Spleen (tissue), 11 donors: ENCODE data around the gene TGFA. TPM values are rescaled to one million over a fixed set of nuclear protein-coding genes. Genes with fewer than 3 reads are reported as not detected.

ENCODE experiments used
- DNase-seq: peaks from one replicate; pipeline ENCODE4 v3.0.0-alpha.2; 2020
- H3K27ac ChIP-seq, 8 donors: fragments of 200-600 bp; sonication (generic) in 7 of 8; 1 replicate in 4 of 8; 2 replicates in 4 of 8; pipeline versions ENCODE4 v1.5.0 to v1.8.0; 2016 to 2021; ENCODE audit warnings: inconsistent platforms in 4 of 8, mild to moderate bottlenecking in 4 of 8, moderate library complexity in 1 of 8
- H3K27me3 ChIP-seq, 7 donors: fragments of 200-600 bp; sonication (generic) in 6 of 7; replicated peaks in 1 of 7; 1 replicate in 4 of 7; 2 replicates in 3 of 7; pipeline versions ENCODE4 v1.5.0 to v1.8.0; 2016 to 2021; ENCODE audit warnings: inconsistent platforms in 3 of 7, mild to moderate bottlenecking in 1 of 7
- H3K36me3 ChIP-seq, 6 donors: fragments of 200-600 bp; sonication (generic) in 5 of 6; 1 replicate in 4 of 6; 2 replicates in 2 of 6; pipeline versions ENCODE4 v1.5.0 to v1.8.0; 2016 to 2021; ENCODE audit warnings: inconsistent platforms in 2 of 6
- H3K4me1 ChIP-seq, 6 donors: fragments of 200-600 bp; sonication (generic) in 5 of 6; 1 replicate in 3 of 6; 2 replicates in 3 of 6; pipeline versions ENCODE4 v1.5.0 to v1.8.0; 2016 to 2021; ENCODE audit warnings: inconsistent platforms in 3 of 6
- H3K4me3 ChIP-seq, 8 donors: fragments of 200-600 bp; sonication (generic) in 7 of 8; 1 replicate in 4 of 8; 2 replicates in 4 of 8; pipeline versions ENCODE4 v1.5.0 to v1.8.0; 2016 to 2021; ENCODE audit warnings: inconsistent platforms in 4 of 8, mild to moderate bottlenecking in 4 of 8, moderate library complexity in 2 of 8
- H3K9me3 ChIP-seq, 8 donors: fragments of 200-600 bp; sonication (generic) in 7 of 8; 1 replicate in 4 of 8; 2 replicates in 4 of 8; pipeline versions ENCODE4 v1.5.0 to v1.8.0; 2016 to 2021; ENCODE audit warnings: inconsistent platforms in 4 of 8
- POLR2A ChIP-seq, 3 donors: fragments of 450-650 bp; IDR thresholded peaks; one replicate each; pipeline ENCODE4 v1.5.1; 2017; ENCODE audit warnings: antibody characterized with exemption in 3 of 3, mild to moderate bottlenecking in 1 of 3
- POLR2AphosphoS5 ChIP-seq, 3 donors: sonication (generic); formaldehyde crosslinking; IDR thresholded peaks; one replicate each; pipeline ENCODE4 v1.5.1; 2017; ENCODE audit warnings: antibody characterized with exemption in 3 of 3
- WGBS, 5 donors: extraction: QIAGEN DNeasy Blood & Tissue Kit in 3 of 5; methylation state at CpG; one replicate each; pipeline versions ENCODE4 v1.1.5 to v1.1.7; 2013 to 2018; 5-methylcytosine and 5-hydroxymethylcytosine counted together
- intact Hi-C: fragments of 100-400 bp; cut with DNase I; formaldehyde crosslinking; loops from one replicate; pipeline ENCODE4 v1.15.0; 2023; ENCODE audit warnings: low total_unique reads
- polyA plus RNA-seq, 3 donors: library from polyadenylated mRNA; stranded (reverse); fragments of 200-250 nt; gene quantifications; one replicate each; pipeline ENCODE4 v1.2.1, GENCODE V29; 2013
- total RNA-seq, 7 donors: library from RNA; depleted of rRNA in 3 of 7; stranded (reverse); fragments of >200 nt in 3 of 7; fragmentation: NEBNext Ultra II Directional in 4 of 7; extraction: Animal tissue kit (Norgen Biotek cat#: 25700) in 4 of 7; gene quantifications; one replicate each; pipeline versions ENCODE4 v1.1.0 to v1.2.1, GENCODE V29; 2016 to 2021
- TF ChIP-seq, protein P1 (sequence below), 11 experiments: fragments of 200-600 bp in 7 of 11; fragments of 450-650 bp in 4 of 11; sonication (generic) in 4 of 11; IDR thresholded peaks in 8 of 11; conservative IDR thresholded peaks in 3 of 11; 1 replicate in 7 of 11; 2 replicates in 4 of 11; pipeline versions ENCODE4 v1.4.0 to v1.8.0; 2016 to 2021; ENCODE audit warnings: antibody characterized with exemption in 11 of 11, inconsistent platforms in 4 of 11, mild to moderate bottlenecking in 1 of 11
- donor health status: healthy with polysubstance abuse.
- donor health status: DM: no; HTN: no; CAD: no; lungs with moderate emphysema.
- donor health status: DM: no; HTN: no; CAD: no.
- donor health status: Bipolar disorder and iron deficiency.
- donor health status: healthy.
- donor health status: DM: no; HTN: no; CAD: no.
- donor health status: DM: yes; HTN: yes; CAD: no.

Gene TGFA
- total and polyA plus RNA-seq, 10 donors: 1.3 to 27.5 (median 13.2) TPM

DNA sequence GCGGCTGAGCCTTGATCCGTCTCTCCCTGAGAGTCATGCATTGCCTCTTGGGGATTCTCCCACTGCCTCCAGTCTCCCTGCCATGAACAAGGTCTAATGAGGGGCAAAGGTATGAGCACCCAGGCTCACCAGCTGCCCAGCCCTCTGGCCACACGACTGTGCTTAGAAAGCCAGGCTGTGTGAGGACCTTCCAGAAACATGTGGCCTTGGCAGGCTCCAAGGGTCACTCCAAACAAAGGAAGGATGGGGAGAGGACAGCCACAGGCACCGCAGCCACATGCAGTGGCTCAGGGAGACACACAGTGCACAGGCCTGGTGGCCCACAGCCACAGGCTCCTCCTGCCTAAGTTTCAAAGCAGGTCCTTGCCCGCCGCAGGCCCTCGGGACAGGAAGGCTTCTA lies 35.8 kb downstream of the TGFA start:
- intact Hi-C loops: no loop called here
- H3K36me3 ChIP-seq: no peaks in the 10 kb centered on the region
- DNase-seq: no peak
- 69 to 83% (median 73%) methylated on average over 7 of the region's 7 CpGs for WGBS, 5 donors
- no peaks in the 10 kb centered on the region for H3K9me3 ChIP-seq
- H3K4me3 ChIP-seq: no peak overlapping the region
- peak overlapping the region in 4 of 8 donors; percentile 65 to 88 (median 86) for H3K27ac ChIP-seq
- peaks cover 0 to 3% (median 0%) of the 10 kb centered on the region in 7 donors for H3K27me3 ChIP-seq
- H3K4me1 ChIP-seq: peaks cover 0 to 30% (median 9%) of the 10 kb centered on the region in 6 donors
- TF ChIP-seq, protein P1, sequence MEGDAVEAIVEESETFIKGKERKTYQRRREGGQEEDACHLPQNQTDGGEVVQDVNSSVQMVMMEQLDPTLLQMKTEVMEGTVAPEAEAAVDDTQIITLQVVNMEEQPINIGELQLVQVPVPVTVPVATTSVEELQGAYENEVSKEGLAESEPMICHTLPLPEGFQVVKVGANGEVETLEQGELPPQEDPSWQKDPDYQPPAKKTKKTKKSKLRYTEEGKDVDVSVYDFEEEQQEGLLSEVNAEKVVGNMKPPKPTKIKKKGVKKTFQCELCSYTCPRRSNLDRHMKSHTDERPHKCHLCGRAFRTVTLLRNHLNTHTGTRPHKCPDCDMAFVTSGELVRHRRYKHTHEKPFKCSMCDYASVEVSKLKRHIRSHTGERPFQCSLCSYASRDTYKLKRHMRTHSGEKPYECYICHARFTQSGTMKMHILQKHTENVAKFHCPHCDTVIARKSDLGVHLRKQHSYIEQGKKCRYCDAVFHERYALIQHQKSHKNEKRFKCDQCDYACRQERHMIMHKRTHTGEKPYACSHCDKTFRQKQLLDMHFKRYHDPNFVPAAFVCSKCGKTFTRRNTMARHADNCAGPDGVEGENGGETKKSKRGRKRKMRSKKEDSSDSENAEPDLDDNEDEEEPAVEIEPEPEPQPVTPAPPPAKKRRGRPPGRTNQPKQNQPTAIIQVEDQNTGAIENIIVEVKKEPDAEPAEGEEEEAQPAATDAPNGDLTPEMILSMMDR (IDR thresholded peaks at IDR 0.05 in 8 of 11, conservative IDR thresholded peaks at IDR 0.05 in 3 of 11): no peak
- TF ChIP-seq POLR2AphosphoS5 (IDR thresholded peaks at IDR 0.05) (no peak), POLR2A (IDR thresholded peaks at IDR 0.05) (no peak)

DNA sequence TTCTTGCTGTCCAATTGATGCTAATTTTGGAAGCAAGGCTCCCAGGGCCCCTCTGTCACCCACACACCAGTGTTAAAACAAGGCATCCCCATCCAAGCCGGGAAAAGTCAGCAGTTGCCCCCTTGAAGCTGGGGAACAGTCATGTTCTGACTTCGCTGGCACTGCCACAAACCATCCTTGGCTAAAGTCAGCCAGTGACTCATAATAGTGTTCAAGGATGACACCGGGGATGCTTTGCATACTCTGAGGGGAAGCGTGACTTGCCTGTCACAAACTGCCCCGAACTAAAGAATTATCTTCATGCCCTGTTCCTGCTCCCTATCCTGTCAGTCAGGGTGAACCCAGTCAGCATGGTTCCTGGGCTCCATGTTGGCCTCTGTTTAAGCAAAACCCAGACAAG lies 37.0 kb downstream of the TGFA start:
- WGBS, 5 donors: 40 to 67% (median 58%) methylated on average over 5 of the region's 5 CpGs
- no peak for DNase-seq
- intact Hi-C loops: no loop called here
- Histone ChIP-seq H3K27me3 (peaks cover 0 to 3% (median 0%) of the 10 kb centered on the region in 7 donors), H3K36me3 (no peaks in the 10 kb centered on the region), H3K27ac (peak overlapping the region in 7 of 8 donors; percentile 47 to 88 (median 84)), H3K4me1 (peaks cover 0 to 30% (median 9%) of the 10 kb centered on the region in 6 donors), H3K9me3 (no peaks in the 10 kb centered on the region), H3K4me3 (no peak overlapping the region)
- no peak for TF ChIP-seq POLR2A (IDR thresholded peaks at IDR 0.05)
- peak in 1 of 3 donors; percentile 14 for TF ChIP-seq POLR2AphosphoS5 (IDR thresholded peaks at IDR 0.05)
- TF ChIP-seq, protein P1 (IDR thresholded peaks at IDR 0.05 in 8 of 11, conservative IDR thresholded peaks at IDR 0.05 in 3 of 11): no peak

DNA sequence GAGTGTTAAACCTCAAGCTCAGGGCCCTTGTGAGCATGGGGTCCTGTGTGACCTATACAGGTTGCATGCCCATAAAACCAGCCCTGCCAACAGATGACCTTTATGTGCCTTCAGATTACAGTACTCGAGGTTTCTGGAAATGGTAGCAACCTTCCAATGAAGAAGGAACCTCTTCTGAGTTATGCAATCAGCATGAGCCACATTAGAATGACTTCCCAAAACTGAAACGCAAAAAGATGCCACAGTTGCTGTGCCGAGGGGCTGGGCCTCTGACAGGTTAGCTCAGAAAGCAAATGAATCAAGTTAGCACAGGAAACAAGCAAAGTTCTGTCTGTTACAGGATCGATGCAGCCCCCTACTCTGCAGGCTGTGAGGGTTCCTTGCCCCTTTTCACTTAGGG lies 37.7 kb downstream of the TGFA start:
- Histone ChIP-seq H3K4me3 (no peak overlapping the region), H3K9me3 (no peaks in the 10 kb centered on the region), H3K4me1 (peaks cover 0 to 30% (median 9%) of the 10 kb centered on the region in 6 donors), H3K27me3 (peaks cover 0 to 3% (median 0%) of the 10 kb centered on the region in 7 donors), H3K36me3 (no peaks in the 10 kb centered on the region), H3K27ac (peak overlapping the region in 7 of 8 donors; percentile 47 to 88 (median 84))
- DNase-seq: no peak
- intact Hi-C loops: no loop called here
- TF ChIP-seq POLR2A (IDR thresholded peaks at IDR 0.05) (no peak), POLR2AphosphoS5 (IDR thresholded peaks at IDR 0.05) (peak in 1 of 3 donors; percentile 48)
- TF ChIP-seq, protein P1 (IDR thresholded peaks at IDR 0.05 in 8 of 11, conservative IDR thresholded peaks at IDR 0.05 in 3 of 11): no peak
- WGBS, 5 donors: 15 to 36% (median 25%) methylated on average over 4 of the region's 4 CpGs

DNA sequence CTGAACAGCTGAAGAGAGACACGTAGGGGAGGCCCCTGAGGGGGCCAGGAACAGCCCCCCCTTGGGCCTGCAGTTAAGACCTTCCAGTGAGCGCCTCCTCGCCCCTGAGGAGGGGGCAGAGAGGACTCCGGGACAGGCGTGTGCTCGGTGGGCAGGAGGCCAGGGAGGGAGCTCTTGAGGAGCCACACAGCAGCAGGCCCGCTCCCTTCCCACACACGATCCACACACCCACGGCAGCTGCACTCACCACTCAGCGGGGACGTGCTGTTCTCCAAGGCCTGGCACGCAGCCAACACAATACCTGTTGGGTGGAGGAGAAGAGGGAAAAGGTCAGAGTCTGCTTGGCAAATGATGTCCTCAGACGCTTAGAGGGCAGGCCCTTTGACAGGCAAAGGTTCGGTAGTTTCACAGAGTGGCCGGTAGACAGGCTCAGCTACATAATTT lies 39.0 kb downstream of the TGFA start:
- H3K27me3 ChIP-seq: peaks cover 0 to 3% (median 0%) of the 10 kb centered on the region in 7 donors
- TF ChIP-seq POLR2A (IDR thresholded peaks at IDR 0.05): no peak
- H3K4me1 ChIP-seq: peaks cover 0 to 30% (median 9%) of the 10 kb centered on the region in 6 donors
- H3K27ac ChIP-seq: peak overlapping the region in 2 of 8 donors; percentile 87 to 88
- no peak overlapping the region for H3K4me3 ChIP-seq
- 70 to 81% (median 76%) methylated on average over 14 to 15 of the region's 15 CpGs for WGBS, 5 donors
- no peak for DNase-seq
- no peaks in the 10 kb centered on the region for H3K36me3 ChIP-seq
- H3K9me3 ChIP-seq: no peaks in the 10 kb centered on the region
- intact Hi-C loops: no loop called here
